Tibial nerve (tissue), 4 donors: ENCODE results near the gene ZNF460. TPM values are rescaled to one million over a fixed set of nuclear protein-coding genes. Genes with fewer than 3 reads are reported as not detected.
"Not testable (repeated sequence)": the region's sequence is repeated elsewhere in the genome, so short reads cannot be mapped to it uniquely, and the experiment has no call there.

Experiments
- DNase-seq, 2 donors: peaks; one replicate each; pipeline ENCODE4 v3.0.0-alpha.2; 2019; ENCODE audit warnings: low spot score in 2 of 2
- H3K27ac ChIP-seq, 4 donors: fragments of 200-600 bp; sonication (generic) in 3 of 4; one replicate each; pipeline ENCODE4 v1.5.1; 2017 to 2019; ENCODE audit warnings: mild to moderate bottlenecking in 1 of 4
- H3K27me3 ChIP-seq, 2 donors: fragments of 200-600 bp; sonication (generic) in 1 of 2; one replicate each; pipeline versions ENCODE4 v1.5.1 to v1.6.0; 2017 to 2019
- H3K36me3 ChIP-seq, 3 donors: fragments of 200-600 bp; sonication (generic); one replicate each; pipeline ENCODE4 v1.5.1; 2018 to 2019
- H3K4me1 ChIP-seq, 4 donors: fragments of 200-600 bp; sonication (generic) in 3 of 4; one replicate each; pipeline ENCODE4 v1.5.1; 2017 to 2019
- H3K4me3 ChIP-seq, 4 donors: fragments of 200-600 bp; sonication (generic) in 3 of 4; one replicate each; pipeline ENCODE4 v1.5.1; 2017 to 2019; ENCODE audit warnings: mild to moderate bottlenecking in 1 of 4, moderate library complexity in 1 of 4
- H3K9me3 ChIP-seq, 4 donors: fragments of 200-600 bp; sonication (generic) in 3 of 4; one replicate each; pipeline ENCODE4 v1.5.1; 2017 to 2019
- EP300 ChIP-seq, 2 donors: sonication (generic); formaldehyde crosslinking; IDR thresholded peaks; one replicate each; pipeline ENCODE4 v1.6.1; 2017; ENCODE audit warnings: antibody characterized with exemption in 2 of 2, mild to moderate bottlenecking in 1 of 2
- POLR2A ChIP-seq, 2 donors: fragments of 450-650 bp; IDR thresholded peaks; one replicate each; pipeline ENCODE4 v1.6.1; 2017; ENCODE audit warnings: antibody characterized with exemption in 2 of 2, mild to moderate bottlenecking in 2 of 2, moderate library complexity in 2 of 2
- WGBS, 2 donors: methylation state at CpG; one replicate each; pipeline ENCODE4 v1.1.5; 2018; 5-methylcytosine and 5-hydroxymethylcytosine counted together
- total RNA-seq, 4 donors: library from RNA; depleted of rRNA; stranded (reverse); fragments of >200 nt; gene quantifications; one replicate each; pipeline ENCODE4 v1.1.0, GENCODE V29; 2016
- TF ChIP-seq, protein P1 (sequence below), 5 experiments: fragments of 200-600 bp in 3 of 5; fragments of 450-650 bp in 2 of 5; sonication (generic) in 3 of 5; IDR thresholded peaks; one replicate each; pipeline ENCODE4 v1.5.1; 2016 to 2019; ENCODE audit warnings: antibody characterized with exemption in 5 of 5, mild to moderate bottlenecking in 3 of 5, moderate library complexity in 2 of 5

The ZNF460 gene
- total RNA-seq, 4 donors from 2014 or later: 68.4 to 94.3 (median 85.1) TPM

DNA sequence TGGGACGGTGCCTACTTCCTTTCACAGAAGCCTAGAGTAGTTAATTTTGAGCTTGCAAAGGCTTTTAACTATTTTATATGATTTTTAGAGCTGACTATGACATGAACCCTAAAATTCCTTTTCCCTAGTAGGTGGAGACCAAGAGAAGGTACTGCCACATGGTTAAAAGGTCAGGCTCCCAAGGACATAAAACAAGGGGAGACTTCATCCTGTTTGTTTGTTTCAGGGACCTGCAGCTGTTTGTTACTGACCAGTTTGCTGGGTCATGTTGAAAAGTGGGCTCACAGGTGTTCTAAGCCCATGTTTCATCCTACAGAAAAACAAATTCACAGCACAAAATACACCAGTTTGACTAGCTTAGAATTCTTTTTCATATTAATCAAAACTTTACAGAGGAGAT, 3.9 kb upstream of the ZNF460 start:
- no peak for DNase-seq
- Histone ChIP-seq H3K4me1 (peaks cover 0 to 17% (median 1%) of the 10 kb centered on the region in 4 donors), H3K36me3 (peaks cover 0 to 44% (median 0%) of the 10 kb centered on the region in 3 donors), H3K4me3 (no peak overlapping the region), H3K27ac (no peak overlapping the region), H3K27me3 (no peaks in the 10 kb centered on the region), H3K9me3 (peaks cover 0 to 4% (median 0%) of the 10 kb centered on the region in 4 donors)
- TF ChIP-seq POLR2A (IDR thresholded peaks at IDR 0.05) (no peak), EP300 (IDR thresholded peaks at IDR 0.05) (no peak)
- TF ChIP-seq, protein P1, sequence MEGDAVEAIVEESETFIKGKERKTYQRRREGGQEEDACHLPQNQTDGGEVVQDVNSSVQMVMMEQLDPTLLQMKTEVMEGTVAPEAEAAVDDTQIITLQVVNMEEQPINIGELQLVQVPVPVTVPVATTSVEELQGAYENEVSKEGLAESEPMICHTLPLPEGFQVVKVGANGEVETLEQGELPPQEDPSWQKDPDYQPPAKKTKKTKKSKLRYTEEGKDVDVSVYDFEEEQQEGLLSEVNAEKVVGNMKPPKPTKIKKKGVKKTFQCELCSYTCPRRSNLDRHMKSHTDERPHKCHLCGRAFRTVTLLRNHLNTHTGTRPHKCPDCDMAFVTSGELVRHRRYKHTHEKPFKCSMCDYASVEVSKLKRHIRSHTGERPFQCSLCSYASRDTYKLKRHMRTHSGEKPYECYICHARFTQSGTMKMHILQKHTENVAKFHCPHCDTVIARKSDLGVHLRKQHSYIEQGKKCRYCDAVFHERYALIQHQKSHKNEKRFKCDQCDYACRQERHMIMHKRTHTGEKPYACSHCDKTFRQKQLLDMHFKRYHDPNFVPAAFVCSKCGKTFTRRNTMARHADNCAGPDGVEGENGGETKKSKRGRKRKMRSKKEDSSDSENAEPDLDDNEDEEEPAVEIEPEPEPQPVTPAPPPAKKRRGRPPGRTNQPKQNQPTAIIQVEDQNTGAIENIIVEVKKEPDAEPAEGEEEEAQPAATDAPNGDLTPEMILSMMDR (IDR thresholded peaks at IDR 0.05): no peak
- 89 to 96% methylated on average over 1 of the region's 1 CpG for WGBS, 2 donors

DNA sequence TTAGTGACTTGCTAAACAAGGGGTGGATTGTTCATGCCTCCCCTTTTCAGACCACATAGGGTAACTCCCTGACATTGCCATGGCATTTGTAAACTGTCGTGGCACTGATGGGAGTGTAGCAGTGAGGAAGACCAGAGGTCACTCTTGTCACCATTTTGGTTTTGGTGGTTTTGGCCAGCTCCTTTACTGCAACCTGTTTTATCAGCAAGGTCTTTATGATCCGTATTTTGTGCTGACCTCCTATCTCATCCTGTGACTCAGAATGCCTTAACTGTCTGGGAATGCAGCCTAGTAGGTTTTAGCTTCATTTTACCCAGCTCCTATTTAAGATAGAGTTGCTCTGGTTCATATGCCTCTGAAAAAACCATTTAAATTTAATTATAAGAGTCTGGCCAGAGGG, 1.8 kb upstream of the ZNF460 start:
- Histone ChIP-seq H3K36me3 (peaks cover 0 to 45% (median 0%) of the 10 kb centered on the region in 3 donors), H3K4me1 (peaks cover 0 to 36% (median 12%) of the 10 kb centered on the region in 4 donors)
- H3K4me3 ChIP-seq, H3K9me3 ChIP-seq, H3K27me3 ChIP-seq, H3K27ac ChIP-seq, DNase-seq: not testable (repeated sequence)
- WGBS, 2 donors: 63 to 70% methylated on average over 2 of the region's 2 CpGs

GRCh38 chr19:57279418-57280164, 694 bp upstream of the ZNF460 start:
- 5% methylated on average over 25 of the region's 25 CpGs for WGBS, 2 donors
- TF ChIP-seq EP300 (IDR thresholded peaks at IDR 0.05) (peak in 1 of 2 donors; percentile 89), POLR2A (IDR thresholded peaks at IDR 0.05) (peak in 1 of 2 donors; percentile 20)
- TF ChIP-seq, protein P1 (IDR thresholded peaks at IDR 0.05): peak in 2 of 5 experiments; percentile 18 to 44
- peaks cover 0 to 43% (median 12%) of the 10 kb centered on the region in 4 donors for H3K4me1 ChIP-seq
- peak; percentile 73 to 86 for DNase-seq
- H3K4me3 ChIP-seq: peak overlapping the region; percentile 77 to 97 (median 90)
- H3K36me3 ChIP-seq: peaks cover 0 to 45% (median 5%) of the 10 kb centered on the region in 3 donors
- no peaks in the 10 kb centered on the region for H3K27me3 ChIP-seq
- peak overlapping the region; percentile 89 to 99 (median 98) for H3K27ac ChIP-seq
- peaks cover 0 to 7% (median 0%) of the 10 kb centered on the region in 4 donors for H3K9me3 ChIP-seq

DNA sequence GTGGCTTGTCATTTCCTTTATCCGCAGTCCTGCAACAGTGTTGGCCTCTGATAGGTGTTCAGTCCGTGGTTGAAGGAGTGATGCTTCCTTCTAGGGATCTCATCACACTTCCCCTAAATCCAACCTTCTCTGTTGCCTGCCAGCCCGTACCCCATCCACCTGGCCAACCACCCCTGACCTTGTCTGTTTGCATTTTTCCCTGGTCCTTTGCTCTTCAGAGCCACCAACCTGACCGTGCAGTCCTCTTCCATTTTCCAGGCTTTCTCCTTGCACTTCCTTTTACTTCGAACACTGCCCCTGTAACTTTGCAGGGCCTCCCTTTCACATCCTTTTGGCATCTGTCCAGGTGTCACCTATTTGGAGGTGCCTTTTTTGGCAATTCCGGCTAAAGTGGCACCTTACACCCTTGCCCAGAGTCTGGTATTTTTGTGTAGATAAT, 696 bp downstream of the ZNF460 start:
- Histone ChIP-seq H3K36me3 (peaks cover 0 to 54% (median 19%) of the 10 kb centered on the region in 3 donors), H3K27ac (peak overlapping the region; percentile 89 to 99 (median 98)), H3K27me3 (no peaks in the 10 kb centered on the region), H3K4me1 (peaks cover 0 to 43% (median 12%) of the 10 kb centered on the region in 4 donors), H3K4me3 (peak overlapping the region; percentile 77 to 97 (median 90)), H3K9me3 (peaks cover 0 to 21% (median 3%) of the 10 kb centered on the region in 4 donors)
- DNase-seq: no peak
- TF ChIP-seq POLR2A (IDR thresholded peaks at IDR 0.05) (no peak), EP300 (IDR thresholded peaks at IDR 0.05) (no peak)
- TF ChIP-seq, protein P1 (IDR thresholded peaks at IDR 0.05): no peak
- WGBS, 2 donors: 7% methylated on average over 6 of the region's 6 CpGs

DNA sequence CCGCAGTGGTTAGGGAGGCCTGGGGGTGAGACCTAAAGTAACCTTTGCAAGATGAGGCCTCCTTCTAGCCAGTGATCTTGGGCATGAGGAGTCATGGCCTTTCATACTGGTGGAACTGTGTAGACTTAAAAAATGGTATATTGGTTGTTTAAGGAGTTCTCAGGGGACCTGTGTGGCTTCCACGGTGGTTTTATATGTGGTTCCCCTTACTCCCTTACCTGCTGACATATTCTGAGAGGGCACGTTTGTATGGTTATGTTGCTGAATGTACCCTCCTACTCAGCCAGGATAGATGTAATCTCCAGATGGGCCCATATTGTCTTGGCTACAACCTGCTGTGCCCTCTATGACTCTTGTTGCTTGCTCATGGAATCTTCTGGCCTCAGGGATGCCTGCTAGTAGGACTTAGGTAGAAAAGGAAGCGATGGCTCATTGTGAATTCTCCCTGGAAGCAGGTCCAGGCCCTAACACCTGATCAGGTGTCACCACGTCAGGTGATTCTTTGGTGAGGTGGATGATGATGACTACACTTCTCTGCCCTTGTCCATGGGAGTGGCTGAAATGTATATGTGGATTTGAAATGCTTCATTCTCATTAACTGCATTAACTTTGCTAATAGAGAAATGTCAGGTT, 1.8 kb downstream of the ZNF460 start:
- Histone ChIP-seq H3K27ac (no peak overlapping the region), H3K27me3 (no peaks in the 10 kb centered on the region), H3K4me1 (peaks cover 0 to 43% (median 12%) of the 10 kb centered on the region in 4 donors), H3K4me3 (peak overlapping the region in 1 of 4 donors; percentile 97), H3K36me3 (peaks cover under 1 to 58% (median 29%) of the 10 kb centered on the region in 3 donors), H3K9me3 (peaks cover 0 to 32% (median 5%) of the 10 kb centered on the region in 4 donors)
- WGBS, 2 donors: 75 to 85% methylated on average over 5 of the region's 5 CpGs
- TF ChIP-seq EP300 (IDR thresholded peaks at IDR 0.05) (no peak), POLR2A (IDR thresholded peaks at IDR 0.05) (no peak)
- TF ChIP-seq, protein P1 (IDR thresholded peaks at IDR 0.05): no peak
- no peak for DNase-seq
